ENCODE results near the gene SLC25A42.

DNA sequence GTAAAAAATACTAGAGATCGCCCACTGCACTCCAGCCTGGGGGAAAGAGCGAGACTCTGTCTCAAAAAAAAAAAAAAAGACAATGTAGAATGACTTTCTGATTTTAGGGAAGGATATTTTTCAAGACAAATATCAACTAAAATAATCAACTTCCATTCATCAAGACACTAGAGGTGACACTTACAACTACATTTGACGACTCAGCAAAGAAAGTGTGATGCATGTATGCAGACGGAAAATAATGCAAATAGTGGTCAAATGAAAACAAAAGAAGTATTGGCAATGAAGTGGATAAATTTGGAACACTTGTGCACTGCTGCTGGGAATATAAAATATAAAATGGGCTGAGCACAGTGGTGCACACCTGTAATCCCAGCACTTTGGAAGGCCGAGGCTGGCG lies 62.3 kb downstream of the SLC25A42 start:
- TF ChIP-seq POLR2A (IDR thresholded peaks at IDR 0.05; ENCODE audit: low read depth, low read length) (no peak), POLR2AphosphoS5 (IDR thresholded peaks at IDR 0.05; ENCODE audit: low read depth, low read length) (no peak)

Measured in GM12892 (cell line).